Measurements from ENCODE around the gene C20orf204.

C20orf204 gene, protein sequence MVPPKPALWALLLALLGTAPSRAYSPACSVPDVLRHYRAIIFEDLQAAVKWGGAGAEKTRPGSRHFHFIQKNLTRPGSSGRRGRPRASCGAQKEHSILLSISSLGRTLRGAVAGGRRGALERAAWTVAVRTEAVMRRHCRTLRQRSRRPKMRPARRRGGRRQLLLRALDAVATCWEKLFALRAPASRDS

DNA sequence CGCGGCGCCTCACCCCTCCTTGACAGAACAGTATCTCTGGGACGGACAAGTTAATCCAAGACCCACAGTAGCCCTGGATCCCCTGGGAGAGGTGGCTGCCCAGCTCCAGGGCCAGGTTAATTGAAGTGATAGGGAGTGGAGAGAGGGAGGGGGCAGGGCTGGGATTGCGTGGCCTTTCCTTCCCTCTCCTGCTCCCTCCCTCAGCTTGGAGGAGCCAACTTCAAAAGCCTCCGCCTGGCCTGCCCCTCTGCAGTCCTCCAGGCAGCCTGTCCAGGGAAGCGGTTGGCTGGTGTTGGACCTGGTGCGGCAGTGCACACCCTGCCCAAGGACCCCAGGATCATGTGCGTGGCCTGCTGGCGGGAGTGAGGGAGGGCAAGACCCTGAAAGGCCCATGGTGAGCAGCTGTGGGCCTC is at the start of gene C20orf204:
TSS of gene C20orf204 (plus strand) at position 250 of the 413 bp plus-strand sequence. CDS start at position 392, 142 bp downstream.
- Histone ChIP-seq H3K9me3 (ENCODE audit: control insufficient read depth in 2 of 2, low read length in 2 of 2) (no peaks in the 10 kb centered on the region), H3K4me3 (ENCODE audit: low read length in 2 of 2) (no peak within 1 kb of the TSS), H3K27me3 (ENCODE audit: control insufficient read depth in 1 of 2, insufficient read depth in 2 of 2, low read length in 2 of 2) (peaks cover 25 to 43% of the 10 kb centered on the region in 2 donors), H3K9ac (ENCODE audit: low read length in 2 of 2) (no peak within 1 kb of the TSS), H3K4me1 (ENCODE audit: control insufficient read depth, insufficient read depth, low read length) (peaks cover 25% of the 10 kb centered on the region), H3K27ac (ENCODE audit: low read length) (no peak within 1 kb of the TSS), H3K36me3 (ENCODE audit: control insufficient read depth in 2 of 2, insufficient read depth in 2 of 2, low read length in 2 of 2) (peaks cover 23 to 26% of the 10 kb centered on the region in 2 donors)

DNA sequence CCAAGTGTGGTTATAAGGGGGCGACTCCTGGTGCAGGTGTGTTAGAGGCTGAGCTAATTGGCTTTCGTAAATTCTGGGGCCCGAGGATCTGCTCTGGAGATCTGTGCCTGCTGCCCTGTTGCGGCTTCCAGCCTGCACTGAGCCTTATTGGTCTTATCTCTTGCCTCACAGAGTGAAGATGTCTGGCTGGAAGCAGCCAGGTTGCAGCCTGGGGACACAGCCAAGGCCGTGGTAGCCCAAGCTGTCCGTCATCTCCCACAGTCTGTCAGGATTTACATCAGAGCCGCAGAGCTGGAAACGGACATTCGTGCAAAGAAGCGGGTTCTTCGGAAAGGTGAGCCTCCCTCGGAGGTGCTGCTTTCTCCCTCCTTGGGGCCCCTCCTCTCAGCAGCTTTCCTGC is 35.1 kb upstream of the C20orf204 start:
- no peak overlapping the region for H3K27ac ChIP-seq (ENCODE audit: low read length)
- no peak overlapping the region for H3K9ac ChIP-seq (ENCODE audit: low read length in 2 of 2)
- peaks cover 45 to 58% of the 10 kb centered on the region in 2 donors for H3K36me3 ChIP-seq (ENCODE audit: control insufficient read depth in 2 of 2, insufficient read depth in 2 of 2, low read length in 2 of 2)
- H3K9me3 ChIP-seq (ENCODE audit: control insufficient read depth in 2 of 2, low read length in 2 of 2): no peaks in the 10 kb centered on the region
- H3K4me1 ChIP-seq (ENCODE audit: control insufficient read depth, insufficient read depth, low read length): peaks cover 5% of the 10 kb centered on the region
- no peak overlapping the region for H3K4me3 ChIP-seq (ENCODE audit: low read length in 2 of 2)
- no peaks in the 10 kb centered on the region for H3K27me3 ChIP-seq (ENCODE audit: control insufficient read depth in 1 of 2, insufficient read depth in 2 of 2, low read length in 2 of 2)

DNA sequence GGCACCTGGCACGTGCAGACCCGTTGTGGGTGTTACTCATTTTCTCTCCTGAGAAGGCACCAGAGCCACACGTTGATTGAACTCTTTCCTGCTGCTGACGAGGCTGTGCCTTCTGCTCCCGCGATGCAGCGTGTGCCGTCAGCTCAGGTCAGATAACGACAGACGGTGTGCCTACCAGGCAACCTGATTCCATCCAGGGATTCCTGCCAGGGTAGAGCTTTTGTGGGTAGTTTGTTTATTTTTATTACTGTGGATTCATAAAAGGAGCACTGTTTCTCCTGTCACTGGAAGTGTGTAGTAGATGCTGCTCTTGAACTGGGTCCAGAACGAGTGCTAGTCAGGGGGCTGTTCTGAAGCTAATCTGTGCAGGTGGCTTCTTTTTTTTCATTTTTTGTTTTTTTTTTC is 34.4 kb upstream of the C20orf204 start:
- H3K36me3 ChIP-seq (ENCODE audit: control insufficient read depth in 2 of 2, insufficient read depth in 2 of 2, low read length in 2 of 2): peaks cover 47 to 53% of the 10 kb centered on the region in 2 donors
- H3K9ac ChIP-seq (ENCODE audit: low read length in 2 of 2): no peak overlapping the region
- no peak overlapping the region for H3K27ac ChIP-seq (ENCODE audit: low read length)
- H3K27me3 ChIP-seq (ENCODE audit: control insufficient read depth in 1 of 2, insufficient read depth in 2 of 2, low read length in 2 of 2): no peaks in the 10 kb centered on the region
- H3K9me3 ChIP-seq (ENCODE audit: control insufficient read depth in 2 of 2, low read length in 2 of 2): no peaks in the 10 kb centered on the region
- peaks cover 5% of the 10 kb centered on the region for H3K4me1 ChIP-seq (ENCODE audit: control insufficient read depth, insufficient read depth, low read length)
- H3K4me3 ChIP-seq (ENCODE audit: low read length in 2 of 2): no peak overlapping the region

DNA sequence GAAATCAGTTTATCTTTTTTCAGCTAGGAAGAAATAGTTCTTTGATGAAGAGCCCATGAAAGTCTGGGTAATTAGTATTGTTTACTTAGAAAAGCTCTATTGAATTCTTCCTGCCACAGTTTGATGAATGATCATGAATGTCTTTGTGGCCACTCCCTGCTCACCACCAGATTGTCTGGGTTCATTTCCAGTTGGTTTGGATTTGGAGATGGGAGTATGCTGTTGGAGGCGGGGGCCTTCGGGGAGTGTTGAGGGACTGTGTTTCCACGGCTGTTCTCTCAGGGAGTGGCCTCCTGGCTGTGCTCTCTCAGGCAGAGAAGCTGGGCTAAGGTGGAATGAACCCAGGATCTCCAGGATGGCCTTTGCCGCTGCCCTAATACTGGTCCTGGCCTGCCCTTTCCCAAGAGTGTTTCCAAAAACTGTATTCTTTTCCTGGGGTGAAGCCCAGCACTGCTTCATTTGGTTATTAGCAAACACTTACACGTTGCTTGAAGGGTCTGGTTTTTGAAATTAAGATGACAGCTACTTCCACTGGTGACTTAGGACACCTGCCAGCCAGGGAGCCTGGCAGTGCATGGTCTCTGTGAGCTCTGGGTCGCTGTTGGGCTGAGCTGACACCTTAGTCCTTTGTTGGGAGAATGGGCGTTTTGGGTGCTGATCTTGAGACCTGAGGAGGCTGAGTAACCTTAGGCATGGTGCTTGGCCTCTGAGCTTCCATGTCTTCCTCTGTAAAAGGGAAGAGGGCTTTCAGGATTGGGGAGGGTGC is 31.8 kb upstream of the C20orf204 start:
- H3K4me3 ChIP-seq (ENCODE audit: low read length in 2 of 2): no peak overlapping the region
- H3K9me3 ChIP-seq (ENCODE audit: control insufficient read depth in 2 of 2, low read length in 2 of 2): no peaks in the 10 kb centered on the region
- no peak overlapping the region for H3K27ac ChIP-seq (ENCODE audit: low read length)
- no peaks in the 10 kb centered on the region for H3K27me3 ChIP-seq (ENCODE audit: control insufficient read depth in 1 of 2, insufficient read depth in 2 of 2, low read length in 2 of 2)
- peaks cover 5% of the 10 kb centered on the region for H3K4me1 ChIP-seq (ENCODE audit: control insufficient read depth, insufficient read depth, low read length)
- H3K9ac ChIP-seq (ENCODE audit: low read length in 2 of 2): no peak overlapping the region
- H3K36me3 ChIP-seq (ENCODE audit: control insufficient read depth in 2 of 2, insufficient read depth in 2 of 2, low read length in 2 of 2): peaks cover 48 to 49% of the 10 kb centered on the region in 2 donors

DNA sequence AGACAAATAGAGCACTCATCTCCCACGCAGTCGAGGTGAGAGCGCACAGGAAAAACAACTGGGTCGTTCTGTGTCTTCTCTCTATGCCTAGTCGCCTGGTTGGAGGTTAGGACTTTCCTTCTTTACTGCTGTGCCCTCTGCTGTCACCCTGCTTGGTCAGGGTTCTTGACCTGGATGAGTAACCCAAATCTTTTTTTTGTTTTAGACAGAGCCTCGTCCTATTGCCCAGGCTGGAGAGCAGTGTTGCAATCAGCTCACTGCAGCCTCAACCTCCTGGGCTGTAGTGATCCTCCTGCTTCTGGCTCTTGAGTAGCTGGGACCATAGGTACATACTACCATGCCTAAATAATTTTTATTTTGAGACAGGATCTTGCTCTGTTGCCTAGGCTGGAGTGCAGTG is 30.6 kb upstream of the C20orf204 start:
- Histone ChIP-seq H3K36me3 (ENCODE audit: control insufficient read depth in 2 of 2, insufficient read depth in 2 of 2, low read length in 2 of 2) (peaks cover 43 to 47% of the 10 kb centered on the region in 2 donors), H3K9me3 (ENCODE audit: control insufficient read depth in 2 of 2, low read length in 2 of 2) (no peaks in the 10 kb centered on the region), H3K9ac (ENCODE audit: low read length in 2 of 2) (no peak overlapping the region), H3K4me1 (ENCODE audit: control insufficient read depth, insufficient read depth, low read length) (peaks cover 5% of the 10 kb centered on the region), H3K27me3 (ENCODE audit: control insufficient read depth in 1 of 2, insufficient read depth in 2 of 2, low read length in 2 of 2) (no peaks in the 10 kb centered on the region), H3K27ac (ENCODE audit: low read length) (no peak overlapping the region), H3K4me3 (ENCODE audit: low read length in 2 of 2) (no peak overlapping the region)

DNA sequence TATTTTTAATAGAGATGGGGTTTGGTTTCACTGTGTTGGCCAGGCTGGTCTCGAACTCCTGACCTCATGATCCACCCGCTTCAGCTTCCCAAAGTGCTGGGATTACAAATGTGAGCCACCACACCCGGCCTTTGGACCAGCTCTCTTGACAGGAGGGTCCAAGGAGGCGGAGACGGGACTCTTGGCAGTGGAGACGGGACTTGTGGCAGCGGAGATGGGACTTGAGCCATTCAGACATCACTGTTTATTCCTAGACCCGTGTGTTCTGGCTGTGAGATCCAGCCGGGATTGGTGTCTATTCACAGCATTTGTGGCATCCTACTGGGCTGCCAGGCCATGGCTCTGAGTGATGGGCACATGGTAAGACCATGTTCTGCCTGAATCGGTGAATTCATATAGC is 29.5 kb upstream of the C20orf204 start:
- Histone ChIP-seq H3K9ac (ENCODE audit: low read length in 2 of 2) (no peak overlapping the region), H3K9me3 (ENCODE audit: control insufficient read depth in 2 of 2, low read length in 2 of 2) (no peaks in the 10 kb centered on the region), H3K27me3 (ENCODE audit: control insufficient read depth in 1 of 2, insufficient read depth in 2 of 2, low read length in 2 of 2) (no peaks in the 10 kb centered on the region), H3K4me3 (ENCODE audit: low read length in 2 of 2) (no peak overlapping the region), H3K4me1 (ENCODE audit: control insufficient read depth, insufficient read depth, low read length) (peaks cover 4% of the 10 kb centered on the region), H3K27ac (ENCODE audit: low read length) (no peak overlapping the region), H3K36me3 (ENCODE audit: control insufficient read depth in 2 of 2, insufficient read depth in 2 of 2, low read length in 2 of 2) (peaks cover 47 to 49% of the 10 kb centered on the region in 2 donors)

DNA sequence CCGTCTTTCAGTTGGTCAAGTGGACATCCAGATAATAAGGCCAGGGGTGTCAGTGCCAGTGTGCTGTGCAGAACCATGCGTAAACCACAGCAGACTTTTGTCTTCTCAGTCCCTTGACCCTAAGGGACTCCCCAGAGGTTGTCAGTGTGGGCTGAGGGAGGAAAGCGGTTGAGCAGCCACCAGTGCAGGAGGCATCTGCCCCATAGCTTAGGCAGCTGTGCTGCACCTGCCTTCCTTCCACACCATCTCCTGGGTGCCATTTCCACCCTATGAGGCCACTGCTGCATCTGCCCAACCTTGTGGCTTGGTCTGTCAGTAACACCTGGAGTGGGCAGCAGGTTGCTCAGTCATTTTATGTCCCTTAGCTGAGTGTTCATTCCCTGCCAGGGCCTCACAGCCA is 29.1 kb upstream of the C20orf204 start:
- H3K36me3 ChIP-seq (ENCODE audit: control insufficient read depth in 2 of 2, insufficient read depth in 2 of 2, low read length in 2 of 2): peaks cover 46 to 49% of the 10 kb centered on the region in 2 donors
- no peak overlapping the region for H3K27ac ChIP-seq (ENCODE audit: low read length)
- no peaks in the 10 kb centered on the region for H3K9me3 ChIP-seq (ENCODE audit: control insufficient read depth in 2 of 2, low read length in 2 of 2)
- peaks cover 2% of the 10 kb centered on the region for H3K4me1 ChIP-seq (ENCODE audit: control insufficient read depth, insufficient read depth, low read length)
- no peak overlapping the region for H3K4me3 ChIP-seq (ENCODE audit: low read length in 2 of 2)
- no peaks in the 10 kb centered on the region for H3K27me3 ChIP-seq (ENCODE audit: control insufficient read depth in 1 of 2, insufficient read depth in 2 of 2, low read length in 2 of 2)
- H3K9ac ChIP-seq (ENCODE audit: low read length in 2 of 2): no peak overlapping the region

DNA sequence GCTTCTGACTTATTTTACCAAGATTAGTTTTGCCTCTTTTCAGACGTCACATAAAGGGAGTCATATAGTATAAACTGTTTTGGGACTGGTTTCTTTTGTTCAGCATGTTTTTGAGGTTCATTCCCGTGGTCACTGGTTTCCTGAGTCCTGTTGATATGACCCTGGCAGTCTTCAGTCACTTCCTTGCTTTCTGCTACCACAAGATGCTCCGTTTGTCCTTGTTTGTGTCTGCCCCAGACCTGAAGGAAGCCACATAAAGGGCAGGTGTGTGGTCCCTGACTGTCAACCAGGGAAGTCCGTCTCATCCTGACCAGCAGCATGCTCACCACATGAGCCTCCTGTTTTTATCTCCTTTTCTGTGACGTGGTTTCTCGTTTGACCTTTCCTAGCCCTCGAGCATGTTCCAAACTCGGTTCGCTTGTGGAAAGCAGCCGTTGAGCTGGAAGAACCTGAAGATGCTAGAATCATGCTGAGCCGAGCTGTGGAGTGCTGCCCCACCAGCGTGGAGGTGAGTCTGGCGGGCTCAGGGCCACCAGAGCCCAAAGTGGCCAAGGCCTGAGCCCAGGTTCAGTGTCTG is 26.1 kb upstream of the C20orf204 start:
- peaks cover 2% of the 10 kb centered on the region for H3K4me1 ChIP-seq (ENCODE audit: control insufficient read depth, insufficient read depth, low read length)
- H3K9me3 ChIP-seq (ENCODE audit: control insufficient read depth in 2 of 2, low read length in 2 of 2): no peaks in the 10 kb centered on the region
- H3K27ac ChIP-seq (ENCODE audit: low read length): no peak overlapping the region
- H3K36me3 ChIP-seq (ENCODE audit: control insufficient read depth in 2 of 2, insufficient read depth in 2 of 2, low read length in 2 of 2): peaks cover 39 to 44% of the 10 kb centered on the region in 2 donors
- H3K4me3 ChIP-seq (ENCODE audit: low read length in 2 of 2): no peak overlapping the region
- H3K27me3 ChIP-seq (ENCODE audit: control insufficient read depth in 1 of 2, insufficient read depth in 2 of 2, low read length in 2 of 2): no peaks in the 10 kb centered on the region
- H3K9ac ChIP-seq (ENCODE audit: low read length in 2 of 2): no peak overlapping the region

DNA sequence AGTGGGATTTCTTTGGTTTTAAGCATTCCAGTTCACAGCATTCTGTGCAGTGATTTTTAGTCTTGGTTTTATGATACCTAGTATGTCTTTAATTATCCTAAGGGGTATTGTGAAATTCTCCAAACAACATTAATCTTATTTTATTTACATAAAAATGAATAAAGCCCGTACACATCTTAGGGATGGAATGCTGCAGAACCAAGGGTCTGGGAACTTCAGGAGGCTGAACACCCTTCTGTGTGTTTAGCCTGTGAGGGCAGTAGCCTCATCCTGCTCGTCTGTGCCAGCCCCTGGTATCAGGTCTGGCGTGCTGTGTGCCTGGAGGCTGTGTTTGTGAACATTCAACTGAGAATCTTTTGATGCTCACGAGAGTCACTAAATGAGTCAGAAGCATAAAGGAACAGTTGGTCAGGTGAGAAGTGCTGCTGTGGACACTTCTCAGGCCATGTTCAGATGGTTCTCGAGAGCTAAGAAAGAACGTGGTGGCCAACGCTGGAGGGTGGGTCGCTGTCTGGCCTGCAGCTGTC is 25.2 kb upstream of the C20orf204 start:
- no peaks in the 10 kb centered on the region for H3K27me3 ChIP-seq (ENCODE audit: control insufficient read depth in 1 of 2, insufficient read depth in 2 of 2, low read length in 2 of 2)
- no peak overlapping the region for H3K27ac ChIP-seq (ENCODE audit: low read length)
- peaks cover 1% of the 10 kb centered on the region for H3K4me1 ChIP-seq (ENCODE audit: control insufficient read depth, insufficient read depth, low read length)
- peaks cover 43 to 45% of the 10 kb centered on the region in 2 donors for H3K36me3 ChIP-seq (ENCODE audit: control insufficient read depth in 2 of 2, insufficient read depth in 2 of 2, low read length in 2 of 2)
- H3K9me3 ChIP-seq (ENCODE audit: control insufficient read depth in 2 of 2, low read length in 2 of 2): no peaks in the 10 kb centered on the region
- no peak overlapping the region for H3K4me3 ChIP-seq (ENCODE audit: low read length in 2 of 2)
- H3K9ac ChIP-seq (ENCODE audit: low read length in 2 of 2): no peak overlapping the region

DNA sequence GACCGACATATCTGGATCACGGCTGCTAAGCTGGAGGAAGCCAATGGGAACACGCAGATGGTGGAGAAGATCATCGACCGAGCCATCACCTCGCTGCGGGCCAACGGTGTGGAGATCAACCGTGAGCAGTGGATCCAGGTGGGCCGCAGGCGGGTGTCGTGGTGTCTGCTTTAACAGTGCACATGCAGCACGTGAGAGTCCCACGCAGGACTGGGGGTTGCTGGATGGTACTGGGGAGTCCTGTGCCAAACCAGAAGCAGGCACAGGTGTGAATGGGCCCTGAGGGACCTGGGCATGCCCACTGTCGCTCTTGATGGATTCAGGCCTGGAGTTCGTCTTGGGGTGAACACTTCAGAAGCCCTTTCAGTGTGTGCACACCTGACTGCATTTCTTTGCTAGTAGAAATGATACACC is 24.6 kb upstream of the C20orf204 start:
- H3K4me1 ChIP-seq (ENCODE audit: control insufficient read depth, insufficient read depth, low read length): no peaks in the 10 kb centered on the region
- H3K36me3 ChIP-seq (ENCODE audit: control insufficient read depth in 2 of 2, insufficient read depth in 2 of 2, low read length in 2 of 2): peaks cover 43 to 45% of the 10 kb centered on the region in 2 donors
- H3K9me3 ChIP-seq (ENCODE audit: control insufficient read depth in 2 of 2, low read length in 2 of 2): no peaks in the 10 kb centered on the region
- H3K27ac ChIP-seq (ENCODE audit: low read length): no peak overlapping the region
- no peaks in the 10 kb centered on the region for H3K27me3 ChIP-seq (ENCODE audit: control insufficient read depth in 1 of 2, insufficient read depth in 2 of 2, low read length in 2 of 2)
- no peak overlapping the region for H3K4me3 ChIP-seq (ENCODE audit: low read length in 2 of 2)
- H3K9ac ChIP-seq (ENCODE audit: low read length in 2 of 2): no peak overlapping the region
